GM12801 (cell line): ENCODE results near the gene LMX1B.

Source experiments
- TF ChIP-seq, protein P1 (sequence below): IDR thresholded peaks from one replicate; pipeline ENCODE4 v1.5.1; 2011; ENCODE audit warnings: control low read depth; ENCODE audit not compliant: insufficient read length; ENCODE audit errors: extremely low read depth

LMX1B gene

DNA sequence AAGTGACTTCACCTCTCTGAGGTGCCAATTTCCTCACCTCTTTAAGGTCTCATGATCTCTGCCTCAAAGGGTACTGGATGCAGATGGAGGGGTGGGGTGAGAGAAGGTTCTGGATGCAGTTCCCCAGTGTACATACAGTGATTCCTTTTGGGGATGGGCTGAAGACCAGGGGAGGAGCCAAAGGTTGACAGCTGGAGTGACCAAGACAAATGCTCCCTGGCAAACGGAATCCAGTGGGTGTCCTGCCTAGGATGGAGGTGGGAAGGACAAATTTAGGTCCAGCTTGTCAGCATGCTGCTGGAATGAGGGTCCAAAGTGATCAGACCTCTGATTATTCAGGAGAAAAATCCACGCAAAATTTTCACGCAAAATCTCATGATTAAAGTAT, 7.3 kb upstream of the LMX1B start:
- TF ChIP-seq, protein P1, sequence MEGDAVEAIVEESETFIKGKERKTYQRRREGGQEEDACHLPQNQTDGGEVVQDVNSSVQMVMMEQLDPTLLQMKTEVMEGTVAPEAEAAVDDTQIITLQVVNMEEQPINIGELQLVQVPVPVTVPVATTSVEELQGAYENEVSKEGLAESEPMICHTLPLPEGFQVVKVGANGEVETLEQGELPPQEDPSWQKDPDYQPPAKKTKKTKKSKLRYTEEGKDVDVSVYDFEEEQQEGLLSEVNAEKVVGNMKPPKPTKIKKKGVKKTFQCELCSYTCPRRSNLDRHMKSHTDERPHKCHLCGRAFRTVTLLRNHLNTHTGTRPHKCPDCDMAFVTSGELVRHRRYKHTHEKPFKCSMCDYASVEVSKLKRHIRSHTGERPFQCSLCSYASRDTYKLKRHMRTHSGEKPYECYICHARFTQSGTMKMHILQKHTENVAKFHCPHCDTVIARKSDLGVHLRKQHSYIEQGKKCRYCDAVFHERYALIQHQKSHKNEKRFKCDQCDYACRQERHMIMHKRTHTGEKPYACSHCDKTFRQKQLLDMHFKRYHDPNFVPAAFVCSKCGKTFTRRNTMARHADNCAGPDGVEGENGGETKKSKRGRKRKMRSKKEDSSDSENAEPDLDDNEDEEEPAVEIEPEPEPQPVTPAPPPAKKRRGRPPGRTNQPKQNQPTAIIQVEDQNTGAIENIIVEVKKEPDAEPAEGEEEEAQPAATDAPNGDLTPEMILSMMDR = no peak

DNA sequence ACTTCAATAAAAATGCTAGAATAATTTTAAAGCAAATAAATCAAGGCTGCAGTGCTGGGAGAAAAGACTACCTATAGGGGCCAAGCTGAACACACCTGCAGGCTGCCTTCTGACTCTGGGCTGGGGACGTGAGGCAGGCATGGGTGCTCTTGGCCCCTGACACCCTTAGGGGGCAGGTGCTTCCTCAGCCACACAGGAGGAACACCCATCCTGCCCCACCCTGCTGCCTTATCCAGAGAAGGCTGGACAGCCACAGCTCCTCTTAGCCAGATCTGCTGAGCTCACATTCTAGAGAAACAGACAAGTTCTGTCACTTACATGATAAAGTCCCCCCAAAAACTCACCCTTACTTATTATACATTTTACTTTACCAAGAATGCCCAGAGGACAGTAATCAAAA, 6.6 kb upstream of the LMX1B start:
- TF ChIP-seq, protein P1 = no peak

DNA sequence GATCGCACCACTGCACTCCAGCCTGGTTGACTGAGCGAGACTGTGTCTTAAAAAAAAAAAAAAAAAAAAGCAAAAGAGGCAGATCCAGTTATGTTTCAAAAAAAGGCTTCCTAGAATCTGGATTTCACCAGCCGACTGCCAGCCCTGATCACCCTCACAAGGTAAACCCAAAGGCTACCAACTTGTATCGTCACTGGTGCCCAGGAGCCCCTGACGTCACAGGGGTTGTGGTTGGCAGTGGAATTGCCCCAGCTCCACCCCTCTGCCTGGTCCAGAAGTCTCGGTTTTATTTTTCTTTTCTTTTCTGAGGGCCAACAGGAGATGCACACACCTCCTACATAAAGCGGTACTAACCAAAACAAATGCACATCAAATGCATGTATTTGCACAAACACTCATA, 6.0 kb upstream of the LMX1B start:
- TF ChIP-seq, protein P1 = no peak

DNA sequence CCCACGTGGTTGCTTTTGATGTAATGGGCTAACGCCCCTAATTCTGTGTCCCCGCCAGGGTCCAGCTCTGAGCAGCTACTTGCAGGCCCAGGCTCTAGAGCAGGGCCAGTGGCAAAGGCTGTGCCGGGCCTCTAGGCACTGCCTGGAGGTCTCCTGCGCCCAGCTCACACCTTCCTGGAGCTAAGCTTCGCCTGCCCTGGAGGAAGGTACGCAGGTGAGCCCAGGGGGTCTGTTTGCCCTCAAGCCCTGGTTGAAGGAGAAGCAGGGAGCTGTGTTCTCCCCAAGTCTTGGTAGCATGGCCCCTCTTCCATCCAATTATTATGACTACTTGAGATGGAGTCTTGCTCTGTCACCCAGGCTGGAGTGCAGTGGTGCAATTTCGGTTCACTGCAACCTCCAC, 5.2 kb upstream of the LMX1B start:
- TF ChIP-seq, protein P1 = no peak

DNA sequence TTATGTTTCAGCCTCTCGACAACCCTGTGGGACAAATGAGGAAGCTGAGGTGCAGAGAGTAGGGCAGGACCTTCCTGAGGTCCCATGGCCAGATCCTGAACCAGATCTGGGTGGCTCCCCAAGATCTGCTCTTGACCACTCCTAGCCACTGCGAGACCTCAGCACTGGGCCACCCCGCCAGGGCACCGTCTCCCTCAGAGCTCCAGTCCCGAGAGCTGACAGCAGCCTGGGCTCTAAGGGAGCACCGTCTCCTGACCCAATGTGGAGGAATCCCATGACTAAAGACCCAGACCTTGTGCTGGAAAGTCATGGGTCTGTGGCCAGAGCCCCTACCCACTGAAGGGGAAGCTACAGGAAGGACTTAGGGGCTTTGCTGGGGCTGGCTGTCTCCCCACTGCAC, 4.5 kb upstream of the LMX1B start:
- TF ChIP-seq, protein P1 = no peak

DNA sequence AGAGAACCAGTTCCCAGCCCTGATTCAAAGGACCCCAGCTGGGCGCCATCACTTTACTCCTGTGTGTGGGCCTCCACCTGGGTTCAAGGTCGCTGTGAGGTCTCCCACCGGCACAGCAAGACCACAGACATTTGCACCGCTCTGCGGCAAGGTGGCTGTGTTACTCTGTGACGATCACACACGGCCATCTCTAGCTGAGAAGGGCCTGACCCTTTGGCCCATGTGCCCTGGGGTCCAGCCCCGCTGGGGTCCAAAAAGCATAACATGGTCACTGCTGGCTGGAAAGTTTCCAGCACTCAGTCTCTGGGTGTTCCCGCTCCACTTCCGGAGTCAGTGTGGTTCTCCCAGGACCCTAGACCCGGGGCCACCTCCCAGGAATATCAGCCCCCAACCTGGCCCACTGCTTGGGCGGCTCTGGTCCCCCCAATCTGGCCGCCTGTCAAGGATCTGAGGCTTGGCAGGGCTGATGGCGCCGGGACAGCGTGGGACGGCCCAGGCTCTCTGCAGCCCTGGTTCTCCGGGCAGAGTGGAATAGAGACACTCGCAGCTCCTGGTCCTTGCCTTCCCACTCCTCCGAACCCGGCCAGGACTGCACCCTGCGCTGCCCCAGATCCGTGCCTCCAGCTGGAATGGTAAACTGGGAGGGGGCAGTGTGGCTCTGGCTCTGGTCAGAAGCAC, 3.9 kb upstream of the LMX1B start:
- TF ChIP-seq, protein P1 = no peak

DNA sequence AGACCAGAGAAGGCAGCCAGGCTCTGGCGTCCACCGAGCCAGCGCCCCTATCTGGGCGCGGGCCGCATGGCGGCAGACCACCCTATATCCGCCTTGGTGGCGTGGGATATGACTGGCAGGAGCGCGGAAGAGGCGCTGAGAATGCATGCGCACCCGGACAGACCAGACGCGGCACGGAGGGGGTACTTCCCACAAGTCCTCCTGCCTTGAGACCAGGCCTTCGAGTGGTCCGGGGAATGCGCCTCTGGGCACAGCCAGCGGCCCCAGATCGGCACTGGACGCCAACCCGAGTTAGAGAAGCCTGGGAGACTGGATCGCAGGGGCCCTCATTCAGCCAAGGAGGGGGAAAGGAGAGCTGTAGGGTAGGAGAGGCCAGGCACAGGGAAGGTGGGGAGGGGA, 2.5 kb upstream of the LMX1B start:
- TF ChIP-seq, protein P1 = no peak
